SK-N-SH (cell line): ENCODE measurements around the gene ANKRD10. TPM values are rescaled to one million over a fixed set of nuclear protein-coding genes. Genes with fewer than 3 reads are reported as not detected.

Experiments used
- CTCF ChIA-PET: fragments of 300-600, 350-600 bp; formaldehyde crosslinking; extraction: SDS; loops from one replicate; lab custom pipeline; 2021; lab: Yijun Ruan, JAX
- POLR2A ChIA-PET: fragments of 350-600 bp; sonication (Branson Sonifier 250); formaldehyde crosslinking; extraction: SDS; loops from one replicate; lab custom pipeline; 2020; ENCODE audit warnings: antibody characterized with exemption, inconsistent platforms; lab: Yijun Ruan, JAX
- DNase-seq: peaks from one replicate; pipeline ENCODE4 v3.0.0; 2012
- H2AFZ ChIP-seq: fragments of 200-600 bp; sonication (generic); 2 replicates; pipeline ENCODE4 v1.8.1; 2016; ENCODE audit warnings: antibody characterized with exemption, mild to moderate bottlenecking, low read depth
- H3F3A ChIP-seq: fragments of 200-600 bp; sonication (generic); replicated peaks from 2 replicates; pipeline ENCODE3; 2016; ENCODE audit warnings: antibody characterized with exemption, mild to moderate bottlenecking; ENCODE audit not compliant: insufficient read depth
- H3K27ac ChIP-seq, 2 experiments: fragments of 200-500 bp in 1 of 2; fragments of 200-600 bp in 1 of 2; sonication (Bioruptor generic) in 1 of 2; sonication (generic), shearing (Covaris generic) in 1 of 2; 2 replicates each; pipeline versions ENCODE4 v1.5.1 to v1.6.1; 2014 to 2016; ENCODE audit warnings: low read depth in 2 of 2, inconsistent platforms in 1 of 2, low read length in 1 of 2, mild to moderate bottlenecking in 1 of 2, mixed read lengths in 1 of 2
- H3K27me3 ChIP-seq: fragments of 200-600 bp; sonication (generic), shearing (Covaris generic); 2 replicates; pipeline ENCODE4 v1.6.1; 2016; ENCODE audit warnings: mixed run types; ENCODE audit not compliant: insufficient read depth
- H3K36me3 ChIP-seq, 2 experiments: fragments of 200-500 bp in 1 of 2; fragments of 200-600 bp in 1 of 2; sonication (Bioruptor generic) in 1 of 2; sonication (generic) in 1 of 2; replicated peaks in 1 of 2; 2 replicates each; pipeline versions ENCODE3 to v1.5.1; 2014 to 2016; ENCODE audit warnings: low read length in 1 of 2, mild to moderate bottlenecking in 1 of 2; ENCODE audit not compliant: insufficient read depth in 2 of 2, control insufficient read depth in 1 of 2
- H3K4me1 ChIP-seq, 2 experiments: fragments of 200-500 bp in 1 of 2; fragments of 200-600 bp in 1 of 2; sonication (Bioruptor generic) in 1 of 2; sonication (generic), shearing (Covaris generic) in 1 of 2; 2 replicates each; pipeline versions ENCODE4 v1.5.1 to v1.6.1; 2014 to 2016; ENCODE audit warnings: low read depth in 1 of 2, low read length in 1 of 2, mixed run types in 1 of 2; ENCODE audit not compliant: insufficient read depth in 2 of 2, control insufficient read depth in 1 of 2
- H3K4me2 ChIP-seq: fragments of 200-600 bp; sonication (generic), shearing (Covaris generic); 2 replicates; pipeline ENCODE4 v1.6.1; 2017; ENCODE audit warnings: mixed run types
- H3K4me3 ChIP-seq, 2 experiments: fragments of 200-500 bp in 1 of 2; fragments of 200-600 bp in 1 of 2; sonication (Bioruptor generic) in 1 of 2; sonication (generic), shearing (Covaris generic) in 1 of 2; 2 replicates each; pipeline versions ENCODE4 v1.5.1 to v1.8.1; 2014 to 2016; ENCODE audit warnings: low read depth in 2 of 2, inconsistent platforms in 1 of 2, low read length in 1 of 2, mild to moderate bottlenecking in 1 of 2, mixed read lengths in 1 of 2, moderate library complexity in 1 of 2
- H3K79me2 ChIP-seq: fragments of 200-600 bp; sonication (generic); 2 replicates; pipeline ENCODE4 v1.8.1; 2017; ENCODE audit warnings: mild to moderate bottlenecking; ENCODE audit not compliant: insufficient read depth
- H3K9ac ChIP-seq: fragments of 200-600 bp; sonication (generic); 2 replicates; pipeline ENCODE4 v1.6.1; 2017; ENCODE audit warnings: mixed run types
- H3K9me2 ChIP-seq: fragments of 200-600 bp; sonication (generic); 2 replicates; pipeline ENCODE4 v1.6.1; 2017; ENCODE audit warnings: mixed run types
- H3K9me3 ChIP-seq: fragments of 200-600 bp; sonication (generic); 2 replicates; pipeline ENCODE4 v1.6.1; 2017; ENCODE audit warnings: mixed run types, mild to moderate bottlenecking, moderate library complexity
- H4K20me1 ChIP-seq: fragments of 200-600 bp; sonication (generic); 2 replicates; pipeline ENCODE4 v1.6.1; 2017; ENCODE audit warnings: mild to moderate bottlenecking, mixed run types; ENCODE audit not compliant: insufficient read depth
- CHD2 ChIP-seq: fragments of 150-350 bp; IDR thresholded peaks from 2 replicates; pipeline ENCODE4 v1.6.1; 2018; ENCODE audit warnings: low read length; ENCODE audit not compliant: partially characterized antibody
- ELF1 ChIP-seq: IDR thresholded peaks from 2 replicates; pipeline ENCODE4 v1.4.0; 2012
- EZH2phosphoT487 ChIP-seq: fragments of 200-600 bp; sonication (generic); IDR thresholded peaks from 2 replicates; pipeline ENCODE4 v1.6.1; 2017; ENCODE audit warnings: low read depth, mixed run types, mild to moderate bottlenecking, antibody characterized with exemption, moderate library complexity, borderline replicate concordance
- FOSL2 ChIP-seq: IDR thresholded peaks from 2 replicates; pipeline ENCODE4 v1.4.0; 2012; ENCODE audit warnings: low read depth, mild to moderate bottlenecking, moderate library complexity, borderline replicate concordance
- FOXJ3 ChIP-seq: sonication (generic); formaldehyde crosslinking; IDR thresholded peaks from 2 replicates; pipeline ENCODE4 v1.5.1; 2020; ENCODE audit warnings: mild to moderate bottlenecking, missing genetic modification reagents
- FOXM1 ChIP-seq: IDR thresholded peaks from 2 replicates; pipeline ENCODE4 v1.4.0; 2012; ENCODE audit warnings: low read depth, mild to moderate bottlenecking
- GATA2 ChIP-seq: sonication (generic); formaldehyde crosslinking; IDR thresholded peaks from 2 replicates; pipeline ENCODE4 v1.5.0; 2020; ENCODE audit warnings: mild to moderate bottlenecking, missing genetic modification reagents
- JUND ChIP-seq: IDR thresholded peaks from 2 replicates; pipeline ENCODE4 v1.4.0; 2012
- POLR2AphosphoS5 ChIP-seq: IDR thresholded peaks from 2 replicates; pipeline ENCODE4 v1.6.1; 2012; ENCODE audit warnings: low read depth, low read length
- RCOR1 ChIP-seq: fragments of 150-350 bp; IDR thresholded peaks from 2 replicates; pipeline ENCODE4 v1.6.1; 2017; ENCODE audit warnings: antibody characterized with exemption, low read length
- RFX5 ChIP-seq: IDR thresholded peaks from 2 replicates; pipeline ENCODE4 v1.6.1; 2012; ENCODE audit warnings: mild to moderate bottlenecking, improper control_type of control experiment, low read length
- SMC3 ChIP-seq: IDR thresholded peaks from 2 replicates; pipeline ENCODE4 v1.6.1; 2012; ENCODE audit warnings: low read depth, low read length, improper control_type of control experiment
- YY1 ChIP-seq: IDR thresholded peaks from 2 replicates; pipeline ENCODE4 v1.4.0; 2012; ENCODE audit warnings: low read depth, mild to moderate bottlenecking
- WGBS: methylation state at CpG from one replicate; pipeline ENCODE4 v1.1.6; 2017; ENCODE audit warnings: low lambda C conversion rate; 5-methylcytosine and 5-hydroxymethylcytosine counted together
- polyA plus RNA-seq, 3 experiments: library from polyadenylated mRNA; depleted of rRNA; stranded (reverse); fragments of >200 nt; gene quantifications; 2 replicates each; pipeline ENCODE4 v1.2.3, GENCODE V29; 2012
- TF ChIP-seq, protein P1 (sequence below): IDR thresholded peaks from 2 replicates; pipeline ENCODE4; 2012
- TF ChIP-seq, protein P2 (sequence below): IDR thresholded peaks from 2 replicates; pipeline ENCODE4 v1.4.0; 2012; ENCODE audit warnings: low read depth, borderline replicate concordance

The ANKRD10 gene
- polyA plus RNA-seq, 1 of the 3 experiments (the other 2 are of a cell fraction): 53.2 TPM

DNA sequence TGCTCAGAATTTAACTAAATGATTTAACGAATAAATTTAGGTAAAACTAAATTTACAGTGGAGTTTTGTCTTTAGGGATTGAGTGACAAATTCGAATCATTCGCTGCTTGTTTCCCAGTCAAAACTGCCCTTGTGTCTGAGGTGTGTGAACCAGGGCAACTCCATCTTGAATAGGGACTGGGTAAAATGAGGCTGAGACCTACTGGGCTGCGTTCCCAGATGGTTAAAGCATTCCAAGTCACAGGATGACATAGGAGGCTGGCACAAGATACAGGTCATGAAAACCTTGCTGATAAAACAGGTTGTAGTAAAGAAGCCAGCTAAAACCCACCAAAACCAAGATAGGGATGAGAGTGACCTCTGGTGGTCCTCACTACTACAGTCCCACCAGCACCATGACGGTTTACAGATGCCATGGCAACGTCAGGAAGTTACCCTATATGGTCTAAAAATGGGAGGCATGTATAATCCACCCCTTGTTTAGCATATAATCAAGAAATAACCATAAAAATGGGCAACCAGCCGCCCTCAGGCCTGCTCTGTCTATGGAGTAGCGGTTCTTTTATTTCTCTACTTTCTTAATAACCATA is 10.2 kb upstream of the ANKRD10 start (continued):
- TF ChIP-seq, protein P1, sequence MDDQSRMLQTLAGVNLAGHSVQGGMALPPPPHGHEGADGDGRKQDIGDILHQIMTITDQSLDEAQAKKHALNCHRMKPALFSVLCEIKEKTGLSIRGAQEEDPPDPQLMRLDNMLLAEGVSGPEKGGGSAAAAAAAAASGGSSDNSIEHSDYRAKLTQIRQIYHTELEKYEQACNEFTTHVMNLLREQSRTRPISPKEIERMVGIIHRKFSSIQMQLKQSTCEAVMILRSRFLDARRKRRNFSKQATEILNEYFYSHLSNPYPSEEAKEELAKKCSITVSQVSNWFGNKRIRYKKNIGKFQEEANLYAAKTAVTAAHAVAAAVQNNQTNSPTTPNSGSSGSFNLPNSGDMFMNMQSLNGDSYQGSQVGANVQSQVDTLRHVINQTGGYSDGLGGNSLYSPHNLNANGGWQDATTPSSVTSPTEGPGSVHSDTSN: no peak
- no peak for TF ChIP-seq FOXM1

GRCh38 chr13:110924639-110924934 is 9.7 kb upstream of the ANKRD10 start:
- H3F3A ChIP-seq: no peaks in the 10 kb centered on the region
- no peak overlapping the region for H3K27ac ChIP-seq
- no peak overlapping the region for H3K9ac ChIP-seq
- CTCF ChIA-PET: interaction anchor here (0.6 to 1.4 kb wide), 4 partner anchors 8 to 468 kb away, joined by 3 to 5 read pairs (median 3); no protein-coding TSS in a partner anchor
- H3K4me2 ChIP-seq: no peak overlapping the region
- peaks cover 0 to 5% of the 10 kb centered on the region in 2 experiments; a peak in 1 of 4 replicates for H3K4me1 ChIP-seq
- 91% methylated on average over 4 of the region's 4 CpGs for WGBS
- H4K20me1 ChIP-seq: no peaks in the 10 kb centered on the region
- H3K4me3 ChIP-seq: no peak overlapping the region
- DNase-seq: no peak
- TF ChIP-seq POLR2AphosphoS5: no peak
- TF ChIP-seq FOXJ3: no peak
- H3K79me2 ChIP-seq: no peaks in the 10 kb centered on the region
- 0 out of 2 replicates have a peak, but pooled peaks cover 5% of the 10 kb centered on the region for H3K27me3 ChIP-seq
- H3K9me3 ChIP-seq: no peaks in the 10 kb centered on the region
- H3K36me3 ChIP-seq: no peaks in the 10 kb centered on the region
- POLR2A ChIA-PET: interaction anchor here (0.9 kb wide), 1 partner anchor 9 kb away, joined by 3 read pairs; no protein-coding TSS in a partner anchor
- no peaks in the 10 kb centered on the region for H3K9me2 ChIP-seq
- no peak overlapping the region for H2AFZ ChIP-seq

- Histone ChIP-seq H3F3A (no peaks in the 10 kb centered on the region), H3K9ac (no peak overlapping the region), H3K4me2 (no peak overlapping the region), H3K27ac (no peak overlapping the region), H3K4me3 (no peak overlapping the region), H3K4me1 (peaks cover 0 to 5% of the 10 kb centered on the region in 2 experiments; a peak in 1 of 4 replicates), H4K20me1 (no peaks in the 10 kb centered on the region), H3K9me3 (no peaks in the 10 kb centered on the region), H2AFZ (no peak overlapping the region), H3K36me3 (no peaks in the 10 kb centered on the region), H3K79me2 (no peaks in the 10 kb centered on the region), H3K9me2 (no peaks in the 10 kb centered on the region), H3K27me3 (no peaks in the 10 kb centered on the region)
- ChIA-PET CTCF (interaction anchor here (1.0 to 1.2 kb wide), 4 partner anchors 8 to 241 kb away, joined by 3 to 4 read pairs (median 3); partner anchors contain the start of gene ANKRD10), POLR2A (interaction anchor here (0.9 kb wide), 1 partner anchor 9 kb away, joined by 3 read pairs; no protein-coding TSS in a partner anchor)
- 67% methylated on average over 4 of the region's 4 CpGs for whole genome bisulfite sequencing
- TF ChIP-seq JUND: no peak
- TF ChIP-seq FOXM1: no peak
- no peak for TF ChIP-seq SMC3
- TF ChIP-seq ELF1: no peak
- TF ChIP-seq FOSL2: no peak
- no peak for TF ChIP-seq RFX5
- TF ChIP-seq CHD2: no peak
- no peak for TF ChIP-seq GATA2
- TF ChIP-seq EZH2phosphoT487: no peak
- no peak for TF ChIP-seq YY1
- TF ChIP-seq RCOR1: no peak
- TF ChIP-seq, protein P2, sequence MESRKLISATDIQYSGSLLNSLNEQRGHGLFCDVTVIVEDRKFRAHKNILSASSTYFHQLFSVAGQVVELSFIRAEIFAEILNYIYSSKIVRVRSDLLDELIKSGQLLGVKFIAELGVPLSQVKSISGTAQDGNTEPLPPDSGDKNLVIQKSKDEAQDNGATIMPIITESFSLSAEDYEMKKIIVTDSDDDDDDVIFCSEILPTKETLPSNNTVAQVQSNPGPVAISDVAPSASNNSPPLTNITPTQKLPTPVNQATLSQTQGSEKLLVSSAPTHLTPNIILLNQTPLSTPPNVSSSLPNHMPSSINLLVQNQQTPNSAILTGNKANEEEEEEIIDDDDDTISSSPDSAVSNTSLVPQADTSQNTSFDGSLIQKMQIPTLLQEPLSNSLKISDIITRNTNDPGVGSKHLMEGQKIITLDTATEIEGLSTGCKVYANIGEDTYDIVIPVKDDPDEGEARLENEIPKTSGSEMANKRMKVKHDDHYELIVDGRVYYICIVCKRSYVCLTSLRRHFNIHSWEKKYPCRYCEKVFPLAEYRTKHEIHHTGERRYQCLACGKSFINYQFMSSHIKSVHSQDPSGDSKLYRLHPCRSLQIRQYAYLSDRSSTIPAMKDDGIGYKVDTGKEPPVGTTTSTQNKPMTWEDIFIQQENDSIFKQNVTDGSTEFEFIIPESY: no peak
- DNase-seq: no peak
These were observed 9.1 kb upstream of the ANKRD10 start for GRCh38 chr13:110923777-110924638.
